Frontal cortex (tissue), 4 donors: ENCODE measurements around the gene DAZAP1. TPM values are rescaled to one million over a fixed set of nuclear protein-coding genes. Genes with fewer than 3 reads are reported as not detected.

Experiments
- DNase-seq, 2 donors: peaks; one replicate each; pipeline ENCODE4 v3.0.0; 2012; ENCODE audit warnings: low spot score in 2 of 2
- FAIRE-seq: peaks from 2 replicates; lab custom pipeline; 2012; peaks lifted over from hg19 to GRCh38; lab: Jason Lieb, UNC
- total RNA-seq: library from RNA; depleted of rRNA; stranded (reverse); fragments of >200 nt; gene quantifications from one replicate; pipeline ENCODE4 v1.2.3, GENCODE V29; 2014
- donor health status: control.
- donor health status: control.
- donor health status: control.

DAZAP1 gene
- total RNA-seq, 1 donor from 2014 or later = 43.6 TPM

- no peak for DNase-seq
- no peak for FAIRE-seq
Observed at GRCh38 chr19:1452802-1453524, 45.6 kb downstream of the DAZAP1 start.

GRCh38 chr19:1453525-1454364 is 46.4 kb downstream of the DAZAP1 start:
- DNase-seq (peak; percentile 84 to 91), FAIRE-seq (no peak)

GRCh38 chr19:1455002-1455335 is 47.6 kb downstream of the DAZAP1 start:
- FAIRE-seq (no peak), DNase-seq (no peak)

GRCh38 chr19:1455336-1456120 is 48.1 kb downstream of the DAZAP1 start:
- no peak for FAIRE-seq
- DNase-seq = peak in 1 of 2 donors; percentile 81

GRCh38 chr19:1456121-1456900 is 48.9 kb downstream of the DAZAP1 start:
- no peak for DNase-seq
- no peak for FAIRE-seq

GRCh38 chr19:1457031-1457739 is 49.8 kb downstream of the DAZAP1 start:
- FAIRE-seq = no peak
- DNase-seq = no peak

GRCh38 chr19:1457892-1458291 is 50.5 kb downstream of the DAZAP1 start:
- DNase-seq = no peak
- no peak for FAIRE-seq

GRCh38 chr19:1459479-1459878 is 52.1 kb downstream of the DAZAP1 start:
- no peak for FAIRE-seq
- no peak for DNase-seq

- no peak for DNase-seq
- no peak for FAIRE-seq
Observed at GRCh38 chr19:1460033-1460995, 52.9 kb downstream of the DAZAP1 start.

- DNase-seq (no peak), FAIRE-seq (no peak)
Observed at GRCh38 chr19:1461862-1462261, 54.5 kb downstream of the DAZAP1 start.

- DNase-seq (peak in 1 of 2 donors; percentile 58), FAIRE-seq (no peak)
Observed at GRCh38 chr19:1465191-1466016, 58.0 kb downstream of the DAZAP1 start.

- DNase-seq (no peak), FAIRE-seq (no peak)
Observed at GRCh38 chr19:1466018-1466460, 58.7 kb downstream of the DAZAP1 start.

GRCh38 chr19:1466461-1467214 is 59.3 kb downstream of the DAZAP1 start:
- no peak for DNase-seq
- FAIRE-seq = no peak

- no peak for FAIRE-seq
- no peak for DNase-seq
Observed at GRCh38 chr19:1467215-1467489, 59.8 kb downstream of the DAZAP1 start.

GRCh38 chr19:1467490-1468273 is 60.3 kb downstream of the DAZAP1 start:
- FAIRE-seq (no peak), DNase-seq (no peak)

- DNase-seq = no peak
Observed at GRCh38 chr19:1468274-1468820, 61.0 kb downstream of the DAZAP1 start.

More at GRCh38 chr19:1468274-1468820, 61.0 kb downstream of the DAZAP1 start:
- FAIRE-seq = no peak
